Measurements from ENCODE around the gene LASP1NB.

Gene LASP1NB

DNA sequence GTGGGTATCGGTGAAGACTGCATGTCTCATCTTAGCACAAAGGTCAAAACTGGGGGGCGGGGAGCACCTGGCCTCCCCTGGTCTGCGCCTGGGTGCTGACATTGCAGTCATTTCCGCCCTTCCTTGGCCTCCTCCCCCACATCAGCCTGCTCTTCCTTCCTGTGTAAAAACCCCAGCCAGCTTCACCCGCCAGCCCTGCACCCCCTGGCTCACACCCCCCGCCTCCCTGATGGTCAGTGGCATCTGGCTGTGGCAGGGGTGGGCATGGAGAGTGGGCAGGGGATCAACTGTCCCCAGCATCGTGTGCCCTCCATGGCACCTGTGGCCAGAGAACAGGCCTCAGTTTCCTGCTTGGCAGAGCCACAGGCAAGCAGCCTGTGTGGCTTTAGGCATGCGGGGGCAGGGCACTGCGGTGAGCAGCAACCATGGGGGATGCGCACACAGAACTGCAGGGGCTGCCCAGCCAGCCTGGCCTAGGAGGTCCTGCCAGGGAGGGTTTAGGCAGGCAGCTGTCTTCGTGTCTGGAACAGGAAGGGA, 26.5 kb upstream of the LASP1NB start:
- no peaks in the 10 kb centered on the region for H3K27me3 Mint-ChIP-seq
- H3K4me3 ChIP-seq (ENCODE audit: control extremely low read depth in 1 of 5, extremely low read depth in 1 of 5, insufficient read depth in 1 of 5, low read depth in 2 of 5, low read length in 4 of 5) = peak overlapping the region; percentile 23 to 55 (median 36)
- peaks cover 98% of the 10 kb centered on the region for H3K79me2 ChIP-seq (ENCODE audit: control insufficient read depth, insufficient read depth, low read length)
- ATAC-seq (ENCODE audit: low read depth) (peak; percentile 92), DNase-seq (peak; percentile 85)
- peak overlapping the region; percentile 77 for H2AFZ ChIP-seq (ENCODE audit: insufficient read depth, low read depth, low read length, poor library complexity, severe bottlenecking)
- H3K36me3 ChIP-seq (replicated peaks in 1 of 2; ENCODE audit: control extremely low read depth in 1 of 2, control insufficient read depth in 1 of 2, extremely low read depth in 1 of 2, insufficient read depth in 2 of 2, low read length in 1 of 2) = peaks cover 5 to 68% of the 10 kb centered on the region in 2 experiments
- CTCF ChIA-PET = interaction anchor here (0.7 to 2.7 kb wide), 8 partner anchors 11 to 310 kb away, joined by 3 to 11 read pairs (median 5); partner anchors contain the start of genes LASP1 and RPL23
- peaks cover 29 to 45% of the 10 kb centered on the region in 2 donors for H3K4me1 ChIP-seq (ENCODE audit: control insufficient read depth in 2 of 2, insufficient read depth in 2 of 2, low read length in 2 of 2)
- no peaks in the 10 kb centered on the region for H3K27me3 ChIP-seq (replicated peaks in 1 of 4; ENCODE audit: control extremely low read depth in 1 of 4, control insufficient read depth in 3 of 4, insufficient read depth in 4 of 4, low read length in 3 of 4)
- peaks cover 30% of the 10 kb centered on the region for H3K4me1 Mint-ChIP-seq
- peak overlapping the region; percentile 91 for H3K4me3 Mint-ChIP-seq
- H3K4me2 ChIP-seq (replicated peaks; ENCODE audit: low read depth, low read length, poor library complexity, severe bottlenecking) = peak overlapping the region; percentile 89
- 0% methylated on average over 10 of the region's 11 CpGs for WGBS (ENCODE audit: insufficient coverage)
- POLR2A ChIA-PET = interaction anchor here (0.6 to 3.9 kb wide), 6 partner anchors 14 to 301 kb away, joined by 3 to 27 read pairs (median 6); partner anchors contain the start of genes CWC25 and LASP1
- intact Hi-C loops (cut with micrococcal nuclease) = loop anchor here (1.0 to 2.0 kb wide), 4 partner anchors 30 to 147 kb away; partner anchors contain the start of genes CWC25, FBXO47 and PSMB3
- peak overlapping the region; percentile 90 to 96 for H3K27ac ChIP-seq (ENCODE audit: low read length in 2 of 2)
- no peaks in the 10 kb centered on the region for H3K9me3 Mint-ChIP-seq (ENCODE audit: insufficient read depth)
- peak overlapping the region; percentile 57 for H3K9ac ChIP-seq (ENCODE audit: low read length)
- TF ChIP-seq EZH2 (IDR thresholded peaks at IDR 0.05; ENCODE audit: borderline replicate concordance, insufficient read depth, low read depth, low read length, poor library complexity, severe bottlenecking) (no peak), CTCF (IDR thresholded peaks at IDR 0.05) (no peak)
- H3K9me3 ChIP-seq (ENCODE audit: control extremely low read depth in 1 of 3, control insufficient read depth in 2 of 3, insufficient read depth in 1 of 3, low read length in 2 of 3) = peaks cover 0 to 5% (median 0%) of the 10 kb centered on the region in 3 donors
- H3K27ac Mint-ChIP-seq = peak overlapping the region; percentile 99
- peaks cover 7% of the 10 kb centered on the region for H4K20me1 ChIP-seq (ENCODE audit: control insufficient read depth, insufficient read depth, low read length, poor library complexity, severe bottlenecking)

DNA sequence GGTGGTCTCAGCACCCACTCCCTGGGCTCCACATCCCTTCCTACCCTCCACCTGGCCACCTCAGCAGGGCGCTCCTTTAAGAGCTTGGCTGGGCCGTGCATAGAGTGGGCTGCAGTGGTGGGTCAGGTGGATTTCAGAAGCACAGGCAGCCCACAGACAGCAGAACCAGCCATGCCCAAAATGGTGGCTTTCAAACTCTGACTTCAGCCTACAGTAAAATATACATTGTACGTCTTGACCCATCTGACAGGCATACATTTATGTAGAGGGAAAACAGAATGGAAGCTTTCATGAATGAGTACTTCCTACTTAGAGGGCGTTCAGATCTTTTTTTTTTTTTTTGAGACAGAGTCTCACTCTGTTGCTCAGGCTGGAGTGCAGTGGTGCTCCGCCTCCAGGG, 26.0 kb upstream of the LASP1NB start:
- ChIA-PET POLR2A (interaction anchor here (1.1 to 3.9 kb wide), 5 partner anchors 15 to 74 kb away, joined by 3 to 27 read pairs (median 6); partner anchors contain the start of genes CWC25 and LASP1), CTCF (interaction anchor here (0.6 to 2.7 kb wide), 9 partner anchors 12 to 309 kb away, joined by 3 to 11 read pairs (median 4); partner anchors contain the start of genes LASP1 and RPL23)
- Mint-ChIP-seq H3K4me1 (peaks cover 30% of the 10 kb centered on the region), H3K27me3 (no peaks in the 10 kb centered on the region), H3K4me3 (peak overlapping the region; percentile 91), H3K27ac (peak overlapping the region; percentile 99), H3K9me3 (ENCODE audit: insufficient read depth) (no peaks in the 10 kb centered on the region)
- intact Hi-C loops (cut with micrococcal nuclease) = loop anchor here (2.0 kb wide), 1 partner anchor 67 kb away; the partner anchor contains the start of gene FBXO47
- H3K4me1 ChIP-seq (ENCODE audit: control insufficient read depth in 2 of 2, insufficient read depth in 2 of 2, low read length in 2 of 2) = peaks cover 29 to 45% of the 10 kb centered on the region in 2 donors
- peak overlapping the region; percentile 23 to 55 (median 36) for H3K4me3 ChIP-seq (ENCODE audit: control extremely low read depth in 1 of 5, extremely low read depth in 1 of 5, insufficient read depth in 1 of 5, low read depth in 2 of 5, low read length in 4 of 5)
- peak overlapping the region; percentile 77 for H2AFZ ChIP-seq (ENCODE audit: insufficient read depth, low read depth, low read length, poor library complexity, severe bottlenecking)
- H3K79me2 ChIP-seq (ENCODE audit: control insufficient read depth, insufficient read depth, low read length) = peaks cover 98% of the 10 kb centered on the region
- peak overlapping the region; percentile 90 to 96 for H3K27ac ChIP-seq (ENCODE audit: low read length in 2 of 2)
- H3K36me3 ChIP-seq (replicated peaks in 1 of 2; ENCODE audit: control extremely low read depth in 1 of 2, control insufficient read depth in 1 of 2, extremely low read depth in 1 of 2, insufficient read depth in 2 of 2, low read length in 1 of 2) = peaks cover 5 to 65% of the 10 kb centered on the region in 2 experiments
- TF ChIP-seq EZH2 (IDR thresholded peaks at IDR 0.05; ENCODE audit: borderline replicate concordance, insufficient read depth, low read depth, low read length, poor library complexity, severe bottlenecking) (no peak), CTCF (IDR thresholded peaks at IDR 0.05) (no peak)
- H4K20me1 ChIP-seq (ENCODE audit: control insufficient read depth, insufficient read depth, low read length, poor library complexity, severe bottlenecking) = peaks cover 10% of the 10 kb centered on the region
- no peaks in the 10 kb centered on the region for H3K27me3 ChIP-seq (replicated peaks in 1 of 4; ENCODE audit: control extremely low read depth in 1 of 4, control insufficient read depth in 3 of 4, insufficient read depth in 4 of 4, low read length in 3 of 4)
- ATAC-seq (ENCODE audit: low read depth) (peak; percentile 2), DNase-seq (no peak)
- H3K9ac ChIP-seq (ENCODE audit: low read length) = peak overlapping the region; percentile 57
- H3K4me2 ChIP-seq (replicated peaks; ENCODE audit: low read depth, low read length, poor library complexity, severe bottlenecking) = peak overlapping the region; percentile 89
- WGBS (ENCODE audit: insufficient coverage) = no CpG with 5 or more reads among the region's 5 CpGs
- peaks cover 0 to 5% (median 0%) of the 10 kb centered on the region in 3 donors for H3K9me3 ChIP-seq (ENCODE audit: control extremely low read depth in 1 of 3, control insufficient read depth in 2 of 3, insufficient read depth in 1 of 3, low read length in 2 of 3)
